HepG2 (cell line): Measurements from ENCODE around the gene TSPYL4. TPM values are rescaled to one million over a fixed set of nuclear protein-coding genes. Genes with fewer than 3 reads are reported as not detected.

ENCODE experiments used
- ATAC-seq: fragments of 200-7000 bp; cut with Tn5 transposase; 3 replicates; pipeline ENCODE4 v1.9.1; 2020; ENCODE audit warnings: mild to moderate bottlenecking, moderate library complexity
- BruUV-seq: library from RNA; stranded (reverse); fragments of 400-500 nt; replicated peaks from 2 replicates; lab custom pipeline; 2021; lab: Mats Ljungman, UMichigan
- CTCF ChIA-PET: fragments of 300-600 bp; formaldehyde crosslinking; extraction: SDS; loops from one replicate; lab custom pipeline; 2021; ENCODE audit warnings: low total read pairs, inconsistent platforms, low intra/inter-chr PET ratio; lab: Yijun Ruan, JAX
- POLR2A ChIA-PET: fragments of 350-600 bp; sonication (Branson Sonifier 250); formaldehyde crosslinking; loops from one replicate; lab custom pipeline; 2020; ENCODE audit warnings: antibody characterized with exemption, inconsistent platforms; lab: Yijun Ruan, JAX
- DNase-seq: peaks from one replicate; pipeline ENCODE4 v3.0.0-alpha.2; 2015; ENCODE audit warnings: low spot score
- FAIRE-seq: peaks from 3 replicates; lab custom pipeline; 2011; peaks lifted over from hg19 to GRCh38; lab: Jason Lieb, UNC
- H2AFZ ChIP-seq: one replicate; pipeline ENCODE4 v1.6.1; 2011; ENCODE audit warnings: low read length, inconsistent platforms
- H3K27ac ChIP-seq: fragments of 300-600 bp; 3 replicates; pipeline ENCODE4 v1.8.0; 2011; ENCODE audit warnings: mixed run types, mild to moderate bottlenecking, mixed read lengths, low read length, inconsistent platforms; ENCODE audit not compliant: insufficient read depth; ENCODE audit errors: extremely low read length
- H3K27me3 ChIP-seq, 2 experiments: fragments of 200-600 bp in 1 of 2; 2 replicates in 1 of 2; 3 replicates in 1 of 2; pipeline versions ENCODE4 v1.6.0 to v1.8.0; 2011; ENCODE audit warnings: low read length in 2 of 2, mild to moderate bottlenecking in 2 of 2, moderate library complexity in 2 of 2, inconsistent platforms in 1 of 2; ENCODE audit not compliant: insufficient read depth in 2 of 2, control insufficient read depth in 1 of 2
- H3K36me3 ChIP-seq, 2 experiments: fragments of 200-600 bp in 1 of 2; replicated peaks in 1 of 2; 2 replicates in 1 of 2; 3 replicates in 1 of 2; pipeline versions ENCODE4 v1.5.1 to v1.8.0; 2011; ENCODE audit warnings: low read length in 2 of 2, inconsistent platforms in 1 of 2; ENCODE audit not compliant: insufficient read depth in 2 of 2, control insufficient read depth in 1 of 2
- H3K4me1 ChIP-seq: 2 replicates; pipeline ENCODE4 v1.5.1; 2012; ENCODE audit warnings: low read length, inconsistent platforms; ENCODE audit not compliant: insufficient read depth
- H3K4me2 ChIP-seq: 2 replicates; pipeline ENCODE4 v1.6.0; 2011; ENCODE audit warnings: low read depth, low read length, inconsistent platforms
- H3K4me3 ChIP-seq, 3 experiments: fragments of 200-600 bp in 1 of 3; sonication (generic), shearing (Covaris generic) in 1 of 3; replicated peaks in 1 of 3; 2 replicates each; pipeline ENCODE4 v1.5.1; 2011 to 2016; ENCODE audit warnings: low read length in 3 of 3, inconsistent platforms in 2 of 3, low read depth in 2 of 3, mild to moderate bottlenecking in 2 of 3, control low read depth in 1 of 3, mixed read lengths in 1 of 3; ENCODE audit not compliant: insufficient read depth in 1 of 3
- H3K79me2 ChIP-seq: one replicate; pipeline ENCODE4 v1.6.1; 2011; ENCODE audit warnings: low read length, inconsistent platforms; ENCODE audit not compliant: insufficient read depth
- H3K9ac ChIP-seq: 2 replicates; pipeline ENCODE4 v1.6.0; 2011; ENCODE audit warnings: mild to moderate bottlenecking, low read depth, low read length, inconsistent platforms; ENCODE audit not compliant: insufficient read depth
- H3K9me3 ChIP-seq: 2 replicates; pipeline ENCODE4 v1.5.1; 2012; ENCODE audit warnings: mild to moderate bottlenecking, low read length
- H4K20me1 ChIP-seq: 2 replicates; pipeline ENCODE4 v1.6.0; 2011; ENCODE audit warnings: inconsistent platforms, mild to moderate bottlenecking, low read length, moderate library complexity; ENCODE audit not compliant: insufficient read depth
- HNRNPLL ChIP-seq: fragments of 200-400 bp; formaldehyde crosslinking; IDR thresholded peaks from 2 replicates; pipeline ENCODE4 v1.6.1; 2017; ENCODE audit warnings: mild to moderate bottlenecking, low read depth, low read length; ENCODE audit not compliant: poor library complexity, severe bottlenecking
- MATR3 ChIP-seq: sonication (generic); formaldehyde crosslinking; IDR thresholded peaks from 2 replicates; pipeline ENCODE4 v1.4.0; 2020; ENCODE audit warnings: missing genetic modification reagents
- MED13 ChIP-seq: sonication (generic); formaldehyde crosslinking; IDR thresholded peaks from 2 replicates; pipeline ENCODE4 v1.5.0; 2020; ENCODE audit warnings: missing genetic modification reagents
- MED8 ChIP-seq: sonication (generic); formaldehyde crosslinking; IDR thresholded peaks from 2 replicates; pipeline ENCODE4 v1.8.1; 2023; ENCODE audit warnings: mild to moderate bottlenecking, missing genetic modification reagents; ENCODE audit not compliant: insufficient replicate concordance
- NBN ChIP-seq: fragments of 450-650 bp; conservative IDR thresholded peaks from 2 replicates; pipeline ENCODE4 v1.6.1; 2017
- PHF5A ChIP-seq: IDR thresholded peaks from one replicate; pipeline ENCODE4 v1.6.1; 2018; ENCODE audit warnings: low read depth, missing genetic modification reagents; ENCODE audit not compliant: unreplicated experiment
- STAT5B ChIP-seq: sonication (generic); formaldehyde crosslinking; IDR thresholded peaks from 2 replicates; pipeline ENCODE4 v1.4.0; 2020; ENCODE audit warnings: missing genetic modification reagents
- U2AF1 ChIP-seq: fragments of 200-400 bp; formaldehyde crosslinking; optimal IDR thresholded peaks from 2 replicates; pipeline ENCODE3; 2017; ENCODE audit warnings: mild to moderate bottlenecking, low read depth, low read length
- ZFP82 ChIP-seq: sonication (generic); formaldehyde crosslinking; IDR thresholded peaks from 2 replicates; pipeline ENCODE4 v1.5.1; 2020; ENCODE audit warnings: mild to moderate bottlenecking, missing genetic modification reagents, borderline replicate concordance
- ZNF224 ChIP-seq: sonication (generic); formaldehyde crosslinking; IDR thresholded peaks from 2 replicates; pipeline ENCODE4 v1.5.0; 2020; ENCODE audit warnings: mild to moderate bottlenecking, missing genetic modification reagents
- ZNF232 ChIP-seq: sonication (generic); formaldehyde crosslinking; IDR thresholded peaks from 2 replicates; pipeline ENCODE4 v1.4.0; 2020; ENCODE audit warnings: missing genetic modification reagents, borderline replicate concordance
- ZNF556 ChIP-seq: sonication (generic); formaldehyde crosslinking; IDR thresholded peaks from 2 replicates; pipeline ENCODE4 v1.4.0; 2020; ENCODE audit warnings: mild to moderate bottlenecking, missing genetic modification reagents, borderline replicate concordance
- ZNF660 ChIP-seq: sonication (generic); formaldehyde crosslinking; IDR thresholded peaks from 2 replicates; pipeline ENCODE4 v1.5.1; 2020; ENCODE audit warnings: mild to moderate bottlenecking, low read depth, missing genetic modification reagents, borderline replicate concordance
- WGBS: methylation state at CpG from one replicate; pipeline ENCODE4 v1.1.6; 2017; ENCODE audit warnings: low lambda C conversion rate; 5-methylcytosine and 5-hydroxymethylcytosine counted together
- in situ Hi-C: cut with HindIII; loops from 2 replicates; pipeline ENCODE4 v1.10.0; 2017; ENCODE audit warnings: low pct_unique_long_range_greater_than_20kb; ENCODE audit not compliant: extremely low pct_ligation_motif_present
- intact Hi-C: fragments of 100-400 bp; cut with micrococcal nuclease; formaldehyde crosslinking; loops from one replicate; pipeline ENCODE4 v1.10.0; 2022; ENCODE audit not compliant: unreplicated experiment
- polyA plus RNA-seq, 8 experiments: library from polyadenylated mRNA; depleted of rRNA in 3 of 8; stranded (reverse) in 7 of 8; unstranded in 1 of 8; fragments of >200 nt; fragmentation: Illumina TruSeq in 4 of 8; extraction: Trizol in 4 of 8; gene quantifications; 2 replicates each; pipeline versions ENCODE4 v1.2.1 to v1.2.3, GENCODE V29; 2011 to 2016; ENCODE audit warnings: low read depth in 4 of 8, missing spikeins in 1 of 8, mixed read lengths in 1 of 8; ENCODE audit not compliant: insufficient read depth in 1 of 8
- total RNA-seq, 5 experiments: library from RNA; depleted of rRNA; stranded (reverse); fragments of >200 nt; fragmentation: Illumina TruSeq; extraction: Trizol; gene quantifications; 2 replicates each; pipeline ENCODE4 v1.2.3, GENCODE V29; 2016; ENCODE audit warnings: low read depth in 1 of 5

Gene TSPYL4
- total and polyA plus RNA-seq, 2 of the 13 experiments (the other 11 are each of a cell fraction or from before 2014, with no cell fraction given), result 18.0 to 19.7 TPM

DNA sequence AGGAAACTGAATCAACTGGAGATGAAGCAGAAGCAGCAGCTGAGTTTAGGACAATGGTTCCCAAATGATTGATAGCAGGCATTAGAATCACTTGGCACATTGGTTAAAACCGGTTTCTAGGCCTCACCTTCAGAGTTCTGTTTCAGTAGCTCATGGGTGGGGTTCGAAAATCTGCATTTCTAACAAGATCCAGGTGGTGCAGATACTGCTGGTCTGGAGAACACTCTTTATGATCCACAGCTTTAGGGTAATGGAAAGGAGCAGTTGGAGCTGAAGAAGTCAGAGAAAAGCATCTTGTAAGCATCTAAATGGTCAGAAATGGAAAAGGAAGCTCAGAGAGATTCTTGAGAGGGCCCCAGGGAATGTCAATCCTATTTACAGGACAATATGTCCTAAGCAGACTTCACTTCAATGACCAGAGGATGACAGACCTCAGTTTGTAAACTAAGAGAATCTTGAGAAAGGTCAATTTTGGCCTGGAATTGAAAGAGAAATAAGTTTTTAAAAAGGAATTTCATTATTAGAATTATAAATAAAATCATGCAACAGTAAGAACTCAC lies 17.4 kb upstream of the TSPYL4 start:
- FAIRE-seq (no peak), ATAC-seq (no peak), DNase-seq (no peak)
- Histone ChIP-seq H3K36me3 (peaks cover 0 to 3% of the 10 kb centered on the region in 2 experiments; a peak in 1 of 5 replicates), H3K27ac (no peak overlapping the region), H3K27me3 (no peaks in the 10 kb centered on the region), H3K79me2 (peaks cover 10% of the 10 kb centered on the region), H3K4me3 (no peak overlapping the region), H3K4me1 (peaks cover 18% of the 10 kb centered on the region), H3K9ac (no peak overlapping the region), H2AFZ (no peak overlapping the region), H3K4me2 (no peak overlapping the region), H4K20me1 (peaks cover 9% of the 10 kb centered on the region; the same call in 1 of the 2 replicates), H3K9me3 (no peaks in the 10 kb centered on the region)
- BruUV-seq, result no TSS peak
- in situ Hi-C loops (loop anchor here (10.0 kb wide), 1 partner anchor 294 kb away; no protein-coding TSS in a partner anchor), intact Hi-C loops (loop anchor here (10.0 kb wide), 1 partner anchor 166 kb away; the partner anchor contains the start of gene NT5DC1)
- POLR2A ChIA-PET, result interaction anchor here (0.9 to 2.2 kb wide), 2 partner anchors 8 to 17 kb away, joined by 7 to 8 read pairs; partner anchors contain the start of genes TSPYL1 and TSPYL4
- WGBS, result 85% methylated on average over 2 of the region's 2 CpGs
- CTCF ChIA-PET, result interaction anchor here (4.6 kb wide), 1 partner anchor 53 kb away, joined by 29 read pairs; no protein-coding TSS in a partner anchor
- TF ChIP-seq ZNF224 (CRISPR knock-in tag) (no peak), STAT5B (no peak), MED13 (CRISPR knock-in tag) (no peak), ZNF556 (CRISPR knock-in tag) (no peak), PHF5A (no peak), HNRNPLL (no peak), MED8 (CRISPR knock-in tag) (no peak), NBN (no peak), ZFP82 (no peak), ZNF660 (CRISPR knock-in tag) (no peak), U2AF1 (no peak), ZNF232 (CRISPR knock-in tag) (no peak), MATR3 (CRISPR knock-in tag) (no peak)
- TF ChIP-seq, all 625 proteins: peak for 0
